Endothelial cell (in vitro differentiated cells): ENCODE data around the gene DSEL. TPM values are rescaled to one million over a fixed set of nuclear protein-coding genes. Genes with fewer than 3 reads are reported as not detected.

Experiments
- DNase-seq: peaks from one replicate; pipeline ENCODE4 v3.0.0; 2021; ENCODE audit warnings: low spot score
- H3K27ac Mint-ChIP-seq: one replicate; pipeline ENCODE4 v1.8.0; 2021; ENCODE audit warnings: mixed read lengths, inconsistent platforms; ENCODE audit not compliant: unreplicated experiment
- H3K27me3 Mint-ChIP-seq: one replicate; pipeline ENCODE4 v1.8.0; 2021; ENCODE audit warnings: mild to moderate bottlenecking, moderate library complexity, mixed read lengths, inconsistent platforms; ENCODE audit not compliant: unreplicated experiment
- H3K36me3 Mint-ChIP-seq: one replicate; pipeline ENCODE4 v1.8.0; 2021; ENCODE audit warnings: mild to moderate bottlenecking, low read depth, mixed read lengths, inconsistent platforms; ENCODE audit not compliant: unreplicated experiment
- H3K4me1 Mint-ChIP-seq: one replicate; pipeline ENCODE4 v1.8.0; 2021; ENCODE audit warnings: mild to moderate bottlenecking, mixed read lengths, inconsistent platforms; ENCODE audit not compliant: unreplicated experiment
- H3K4me3 Mint-ChIP-seq: one replicate; pipeline ENCODE4 v1.8.0; 2021; ENCODE audit warnings: mild to moderate bottlenecking, mixed read lengths, inconsistent platforms; ENCODE audit not compliant: unreplicated experiment
- H3K9me3 Mint-ChIP-seq: one replicate; pipeline ENCODE4 v1.8.0; 2021; ENCODE audit warnings: mixed read lengths, inconsistent platforms; ENCODE audit not compliant: unreplicated experiment
- CTCF ChIP-seq: fragments of 200-600 bp; sonication (generic); IDR thresholded peaks from one replicate; pipeline ENCODE4 v1.5.0; 2021; ENCODE audit warnings: antibody characterized with exemption; ENCODE audit not compliant: unreplicated experiment
- total RNA-seq: library from RNA; stranded (reverse); fragmentation: NEBNext Ultra II Directional; extraction: Animal tissue kit (Norgen Biotek cat#: 25700); gene quantifications from one replicate; pipeline ENCODE4 v1.2.1, GENCODE V29; 2021; ENCODE audit not compliant: unreplicated experiment

The DSEL gene
- total RNA-seq, 1 donor from 2014 or later: 8.1 TPM

GRCh38 chr18:67477522-67477921 is 39.0 kb downstream of the DSEL start:
- Mint-ChIP-seq H3K4me3 (no peak overlapping the region), H3K27me3 (no peaks in the 10 kb centered on the region), H3K9me3 (no peaks in the 10 kb centered on the region), H3K36me3 (no peaks in the 10 kb centered on the region), H3K27ac (no peak overlapping the region), H3K4me1 (no peaks in the 10 kb centered on the region)
- DNase-seq: no peak
- no peak for TF ChIP-seq CTCF

- Mint-ChIP-seq H3K27ac (no peak overlapping the region), H3K9me3 (no peaks in the 10 kb centered on the region), H3K4me3 (no peak overlapping the region), H3K27me3 (no peaks in the 10 kb centered on the region), H3K4me1 (no peaks in the 10 kb centered on the region), H3K36me3 (no peaks in the 10 kb centered on the region)
- no peak for TF ChIP-seq CTCF
- no peak for DNase-seq
Measured at GRCh38 chr18:67476585-67476984, 39.9 kb downstream of the DSEL start.

- no peaks in the 10 kb centered on the region for H3K36me3 Mint-ChIP-seq
- no peak for DNase-seq
- no peak for TF ChIP-seq CTCF
- no peaks in the 10 kb centered on the region for H3K4me1 Mint-ChIP-seq
- no peaks in the 10 kb centered on the region for H3K9me3 Mint-ChIP-seq
- no peaks in the 10 kb centered on the region for H3K27me3 Mint-ChIP-seq
- no peak overlapping the region for H3K27ac Mint-ChIP-seq
- H3K4me3 Mint-ChIP-seq: no peak overlapping the region
Measured at GRCh38 chr18:67475673-67476072, 40.8 kb downstream of the DSEL start.

- no peak overlapping the region for H3K27ac Mint-ChIP-seq
- H3K36me3 Mint-ChIP-seq: no peaks in the 10 kb centered on the region
Measured at GRCh38 chr18:67468038-67468437, 48.5 kb downstream of the DSEL start.

GRCh38 chr18:67467188-67467587 is 49.3 kb downstream of the DSEL start:
- H3K9me3 Mint-ChIP-seq: no peaks in the 10 kb centered on the region
- no peak for TF ChIP-seq CTCF
- no peaks in the 10 kb centered on the region for H3K27me3 Mint-ChIP-seq
- no peak overlapping the region for H3K4me3 Mint-ChIP-seq
- DNase-seq: no peak
- H3K27ac Mint-ChIP-seq: no peak overlapping the region
- no peaks in the 10 kb centered on the region for H3K36me3 Mint-ChIP-seq
- H3K4me1 Mint-ChIP-seq: no peaks in the 10 kb centered on the region

More at GRCh38 chr18:67468038-67468437, 48.5 kb downstream of the DSEL start:
- no peaks in the 10 kb centered on the region for H3K27me3 Mint-ChIP-seq
- H3K4me1 Mint-ChIP-seq: no peaks in the 10 kb centered on the region
- H3K4me3 Mint-ChIP-seq: no peak overlapping the region
- H3K9me3 Mint-ChIP-seq: no peaks in the 10 kb centered on the region
- no peak for TF ChIP-seq CTCF
- DNase-seq: no peak
